ENCODE results near the gene MSRB2.

Gene MSRB2

DNA sequence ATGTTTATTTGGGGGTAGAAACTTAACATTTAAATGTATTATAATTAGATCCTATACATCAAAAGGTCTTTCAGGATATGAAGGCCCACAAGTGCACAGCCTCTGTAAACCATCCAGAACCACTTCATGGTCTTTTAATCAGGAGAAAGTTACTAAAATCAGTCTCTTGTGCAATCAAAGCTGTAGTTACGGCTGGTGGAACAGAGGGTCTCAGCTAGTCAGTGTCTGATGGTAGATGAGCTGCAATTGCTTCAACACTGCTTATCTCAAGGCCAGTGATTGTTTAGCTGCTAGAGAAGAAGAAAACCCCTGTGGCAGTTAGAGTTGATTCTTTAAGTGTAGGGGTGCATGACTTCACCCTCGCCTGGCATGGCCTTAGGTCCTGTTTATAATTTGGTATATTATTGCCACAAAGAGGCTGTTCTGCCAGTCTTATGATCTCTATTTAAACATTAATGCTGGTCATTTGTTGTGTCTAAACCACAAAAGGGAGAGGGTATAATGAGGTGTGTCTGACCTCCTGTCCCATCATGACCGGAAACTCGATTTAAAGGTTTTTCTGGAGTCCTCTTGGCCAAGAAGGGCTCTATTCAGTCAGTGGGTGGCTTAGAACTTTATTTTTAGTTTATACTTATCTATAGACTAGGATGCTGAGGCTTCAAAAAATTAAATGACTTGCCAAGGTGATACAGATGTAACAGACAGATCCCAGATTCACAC, 21.3 kb downstream of the MSRB2 start:
- Histone ChIP-seq H3K4me1 (ENCODE audit: control insufficient read depth, insufficient read depth, low read length) (peaks cover 4% of the 10 kb centered on the region; the same call in 1 of the 2 replicates), H3K4me3 (ENCODE audit: low read depth, low read length) (no peak overlapping the region), H3K36me3 (ENCODE audit: control insufficient read depth, insufficient read depth, low read length) (no peaks in the 10 kb centered on the region), H3K9me3 (ENCODE audit: control insufficient read depth, insufficient read depth, low read length) (no peaks in the 10 kb centered on the region), H3K9ac (ENCODE audit: low read depth, low read length) (no peak overlapping the region), H3K27me3 (ENCODE audit: control insufficient read depth, insufficient read depth, low read length) (no peaks in the 10 kb centered on the region), H3K27ac (ENCODE audit: low read depth, low read length) (no peak overlapping the region)

DNA sequence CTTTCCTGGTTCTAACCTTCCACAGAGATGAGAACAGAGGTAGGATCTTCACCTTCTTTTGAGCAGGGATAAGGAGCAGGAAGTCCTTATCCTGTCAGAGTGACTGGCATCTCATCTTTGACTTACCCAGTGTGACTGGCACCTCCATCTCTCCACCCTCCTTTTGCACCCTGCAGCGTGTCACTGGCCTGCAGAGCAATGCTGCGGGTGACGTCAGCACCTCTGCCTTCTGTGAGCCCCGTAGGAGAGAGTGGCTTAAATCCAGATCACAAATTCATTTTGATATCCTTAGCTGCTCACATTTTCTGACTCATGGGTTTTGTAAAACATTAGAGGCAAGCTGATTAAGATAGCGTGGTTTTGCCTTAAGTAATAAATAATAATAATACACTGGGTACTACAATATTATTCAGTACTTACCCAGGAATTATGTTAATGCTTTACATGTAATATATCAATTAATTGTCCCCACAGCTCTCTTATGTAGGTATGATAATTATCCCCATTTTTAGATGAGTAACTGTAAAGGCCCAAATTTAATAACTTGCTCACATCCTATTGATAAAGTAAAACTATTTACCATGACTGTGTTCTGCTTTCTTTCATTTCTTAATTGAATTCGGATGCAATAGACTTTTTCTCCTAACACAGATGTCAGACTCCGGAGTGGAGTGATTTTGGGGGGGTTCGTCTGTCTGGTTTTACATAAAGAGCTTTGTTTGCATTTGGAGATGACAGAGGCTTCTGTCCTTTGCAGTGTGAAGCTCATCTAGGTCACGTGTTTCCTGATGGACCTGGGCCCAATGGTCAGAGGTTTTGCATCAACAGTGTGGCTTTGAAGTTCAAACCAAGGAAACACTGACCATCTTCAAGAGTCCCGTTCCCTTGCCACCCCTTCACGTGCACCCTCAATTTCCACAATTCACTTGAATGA, 24.9 kb downstream of the MSRB2 start:
- Histone ChIP-seq H3K4me1 (ENCODE audit: control insufficient read depth, insufficient read depth, low read length) (no peaks in the 10 kb centered on the region), H3K27me3 (ENCODE audit: control insufficient read depth, insufficient read depth, low read length) (no peaks in the 10 kb centered on the region), H3K9me3 (ENCODE audit: control insufficient read depth, insufficient read depth, low read length) (no peaks in the 10 kb centered on the region), H3K4me3 (ENCODE audit: low read depth, low read length) (no peak overlapping the region), H3K36me3 (ENCODE audit: control insufficient read depth, insufficient read depth, low read length) (no peaks in the 10 kb centered on the region), H3K27ac (ENCODE audit: low read depth, low read length) (no peak overlapping the region), H3K9ac (ENCODE audit: low read depth, low read length) (no peak overlapping the region)

DNA sequence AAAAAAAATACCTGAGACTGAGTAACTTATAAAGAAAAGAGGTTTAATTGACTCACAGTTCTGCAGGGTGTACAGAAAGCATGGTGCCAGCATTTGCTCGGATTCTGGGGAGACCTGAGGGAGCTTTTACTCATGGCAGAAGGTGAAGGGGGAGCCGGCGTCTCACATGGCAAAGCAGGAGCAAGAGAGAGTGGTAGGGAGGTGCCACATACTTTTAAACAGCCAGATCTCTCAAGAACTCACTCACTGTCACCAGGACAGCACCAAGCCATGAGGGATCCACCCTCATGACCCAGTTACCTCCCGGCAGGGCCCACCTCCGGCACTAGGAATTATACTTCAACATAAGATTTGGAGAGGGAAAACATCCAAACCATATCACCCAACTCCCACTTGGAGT, 25.8 kb downstream of the MSRB2 start:
- Histone ChIP-seq H3K4me3 (ENCODE audit: low read depth, low read length) (no peak overlapping the region), H3K27me3 (ENCODE audit: control insufficient read depth, insufficient read depth, low read length) (no peaks in the 10 kb centered on the region), H3K27ac (ENCODE audit: low read depth, low read length) (no peak overlapping the region), H3K36me3 (ENCODE audit: control insufficient read depth, insufficient read depth, low read length) (no peaks in the 10 kb centered on the region), H3K9ac (ENCODE audit: low read depth, low read length) (no peak overlapping the region), H3K4me1 (ENCODE audit: control insufficient read depth, insufficient read depth, low read length) (no peaks in the 10 kb centered on the region), H3K9me3 (ENCODE audit: control insufficient read depth, insufficient read depth, low read length) (no peaks in the 10 kb centered on the region)

DNA sequence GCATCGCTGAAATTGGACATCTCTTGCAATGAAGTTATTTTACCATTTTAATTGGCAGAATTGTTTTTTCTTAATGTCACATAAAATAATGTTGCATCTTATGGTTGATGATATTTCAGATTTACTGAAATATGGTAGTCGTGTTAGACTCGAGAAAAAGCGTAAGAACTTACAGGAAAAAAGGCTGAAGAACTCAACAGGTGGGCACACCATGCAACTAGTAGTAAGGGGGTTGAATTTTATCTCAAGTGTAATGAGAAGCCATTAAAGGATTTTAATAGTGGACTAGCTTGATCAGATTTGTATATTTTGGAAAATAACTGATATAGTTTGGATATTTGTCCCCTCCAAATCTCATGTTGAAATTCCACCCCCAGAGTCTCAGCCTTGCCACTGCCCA, 41.1 kb downstream of the MSRB2 start:
- no peak overlapping the region for H3K4me3 ChIP-seq (ENCODE audit: low read depth, low read length)
- no peak overlapping the region for H3K27ac ChIP-seq (ENCODE audit: low read depth, low read length)
- no peaks in the 10 kb centered on the region for H3K27me3 ChIP-seq (ENCODE audit: control insufficient read depth, insufficient read depth, low read length)
- no peak overlapping the region for H3K9ac ChIP-seq (ENCODE audit: low read depth, low read length)
- H3K9me3 ChIP-seq (ENCODE audit: control insufficient read depth, insufficient read depth, low read length): no peaks in the 10 kb centered on the region
- no peaks in the 10 kb centered on the region for H3K4me1 ChIP-seq (ENCODE audit: control insufficient read depth, insufficient read depth, low read length)
- no peaks in the 10 kb centered on the region for H3K36me3 ChIP-seq (ENCODE audit: control insufficient read depth, insufficient read depth, low read length)

DNA sequence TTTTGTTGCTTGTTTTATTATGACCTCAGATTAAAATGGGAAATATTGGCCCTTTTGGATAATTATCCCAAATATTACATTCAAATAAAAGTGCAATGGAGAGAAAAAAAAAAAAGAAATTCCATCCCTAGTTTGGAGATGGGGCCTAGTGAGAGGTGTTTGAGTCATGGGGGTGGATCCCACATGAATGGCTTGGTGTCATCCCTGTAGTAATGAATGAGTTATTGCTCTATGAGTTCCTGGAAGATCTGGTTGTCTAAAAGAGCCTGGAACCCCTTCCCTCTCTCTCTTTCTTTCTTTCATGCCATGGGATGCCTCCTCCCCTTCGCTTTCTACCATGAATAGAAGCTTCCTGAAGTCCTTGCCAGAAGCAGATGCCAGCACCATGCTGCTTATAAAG, 44.3 kb downstream of the MSRB2 start:
- Histone ChIP-seq H3K9ac (ENCODE audit: low read depth, low read length) (no peak overlapping the region), H3K4me3 (ENCODE audit: low read depth, low read length) (no peak overlapping the region), H3K4me1 (ENCODE audit: control insufficient read depth, insufficient read depth, low read length) (no peaks in the 10 kb centered on the region), H3K27me3 (ENCODE audit: control insufficient read depth, insufficient read depth, low read length) (no peaks in the 10 kb centered on the region), H3K27ac (ENCODE audit: low read depth, low read length) (no peak overlapping the region), H3K9me3 (ENCODE audit: control insufficient read depth, insufficient read depth, low read length) (no peaks in the 10 kb centered on the region), H3K36me3 (ENCODE audit: control insufficient read depth, insufficient read depth, low read length) (no peaks in the 10 kb centered on the region)

DNA sequence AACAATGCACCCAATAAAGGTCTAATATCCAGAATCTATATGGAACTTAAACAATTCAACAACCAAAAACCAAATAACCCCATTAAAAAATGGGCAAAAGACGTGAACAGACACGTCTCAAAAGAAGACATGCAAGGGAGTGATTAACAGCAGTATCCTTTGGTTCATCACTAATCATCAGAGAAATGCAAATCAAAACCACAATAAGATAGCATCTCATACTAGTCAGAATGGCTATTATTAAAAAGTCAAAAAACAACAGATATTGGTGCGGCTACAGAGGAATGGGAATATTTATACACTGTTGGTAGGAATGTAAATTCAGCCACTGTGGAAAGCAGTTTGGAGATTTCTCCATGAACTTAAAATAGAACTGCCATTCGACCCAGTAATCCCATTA, 46.6 kb downstream of the MSRB2 start:
- no peak overlapping the region for H3K4me3 ChIP-seq (ENCODE audit: low read depth, low read length)
- no peaks in the 10 kb centered on the region for H3K4me1 ChIP-seq (ENCODE audit: control insufficient read depth, insufficient read depth, low read length)
- no peaks in the 10 kb centered on the region for H3K9me3 ChIP-seq (ENCODE audit: control insufficient read depth, insufficient read depth, low read length)
- H3K27me3 ChIP-seq (ENCODE audit: control insufficient read depth, insufficient read depth, low read length): no peaks in the 10 kb centered on the region
- H3K36me3 ChIP-seq (ENCODE audit: control insufficient read depth, insufficient read depth, low read length): no peaks in the 10 kb centered on the region
- H3K9ac ChIP-seq (ENCODE audit: low read depth, low read length): no peak overlapping the region
- H3K27ac ChIP-seq (ENCODE audit: low read depth, low read length): no peak overlapping the region

DNA sequence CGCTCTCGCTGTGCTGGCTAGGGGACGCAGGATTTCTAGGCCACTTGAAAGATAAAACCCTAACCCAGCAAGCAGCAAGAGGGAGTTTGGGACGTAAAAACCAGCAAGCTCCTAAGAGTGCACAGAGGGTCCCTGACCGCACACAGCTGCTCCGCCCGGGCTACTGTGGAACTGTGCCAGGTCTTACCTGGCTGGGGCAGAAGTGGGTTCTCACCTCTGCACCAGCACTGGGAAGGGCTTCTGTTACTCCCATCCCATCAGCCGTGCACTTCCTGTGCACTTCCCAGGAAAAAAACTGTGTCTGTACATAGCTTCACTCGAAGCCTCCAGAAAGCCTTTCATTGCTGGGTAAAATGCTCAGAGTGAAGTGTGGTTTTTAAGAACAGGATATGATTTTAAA, 50.9 kb downstream of the MSRB2 start:
- Histone ChIP-seq H3K4me1 (ENCODE audit: control insufficient read depth, insufficient read depth, low read length) (no peaks in the 10 kb centered on the region), H3K36me3 (ENCODE audit: control insufficient read depth, insufficient read depth, low read length) (no peaks in the 10 kb centered on the region), H3K4me3 (ENCODE audit: low read depth, low read length) (no peak overlapping the region), H3K9ac (ENCODE audit: low read depth, low read length) (no peak overlapping the region), H3K9me3 (ENCODE audit: control insufficient read depth, insufficient read depth, low read length) (no peaks in the 10 kb centered on the region), H3K27me3 (ENCODE audit: control insufficient read depth, insufficient read depth, low read length) (no peaks in the 10 kb centered on the region), H3K27ac (ENCODE audit: low read depth, low read length) (no peak overlapping the region)

DNA sequence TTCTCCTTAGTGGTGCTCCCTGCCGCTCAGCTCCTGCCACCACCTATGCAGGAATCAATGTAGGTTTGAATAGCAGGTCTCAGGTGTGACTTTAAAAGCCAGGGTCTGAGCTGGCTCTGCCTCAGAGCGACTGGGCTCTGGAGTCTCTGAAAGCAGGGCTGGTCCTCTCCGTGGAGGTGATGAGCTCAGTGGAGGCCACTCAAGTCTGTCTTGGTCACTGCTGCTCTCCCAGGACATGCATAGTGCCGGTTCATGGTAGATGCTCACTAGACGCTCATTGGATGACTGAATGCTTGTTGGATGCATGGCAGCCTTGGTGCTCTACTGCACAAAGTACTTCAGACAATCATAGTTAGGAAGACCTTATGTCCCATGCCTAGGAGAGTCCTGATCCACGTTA, 51.7 kb downstream of the MSRB2 start:
- Histone ChIP-seq H3K4me3 (ENCODE audit: low read depth, low read length) (no peak overlapping the region), H3K27me3 (ENCODE audit: control insufficient read depth, insufficient read depth, low read length) (no peaks in the 10 kb centered on the region), H3K9me3 (ENCODE audit: control insufficient read depth, insufficient read depth, low read length) (no peaks in the 10 kb centered on the region), H3K27ac (ENCODE audit: low read depth, low read length) (no peak overlapping the region), H3K4me1 (ENCODE audit: control insufficient read depth, insufficient read depth, low read length) (no peaks in the 10 kb centered on the region), H3K9ac (ENCODE audit: low read depth, low read length) (no peak overlapping the region), H3K36me3 (ENCODE audit: control insufficient read depth, insufficient read depth, low read length) (no peaks in the 10 kb centered on the region)

DNA sequence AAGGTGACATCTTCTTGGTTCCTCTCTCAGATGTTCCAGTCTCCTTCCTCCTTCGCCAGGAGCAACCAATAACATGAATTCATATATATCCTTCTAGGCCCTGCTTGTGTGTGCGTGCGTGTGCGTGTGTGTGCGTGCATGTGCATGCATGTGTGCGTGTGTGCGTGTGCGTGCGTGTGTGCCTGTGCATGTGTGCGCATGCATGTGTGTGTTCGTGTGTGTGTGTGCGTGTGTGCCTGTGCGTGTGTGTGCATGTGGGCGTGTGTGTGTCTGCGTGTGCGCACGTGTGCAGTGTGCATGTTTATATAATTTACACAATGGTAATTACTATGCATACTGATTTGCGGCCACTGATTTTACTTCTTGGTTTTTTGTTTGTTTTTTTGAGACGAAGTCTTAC, 52.8 kb downstream of the MSRB2 start:
- no peak overlapping the region for H3K9ac ChIP-seq (ENCODE audit: low read depth, low read length)
- no peaks in the 10 kb centered on the region for H3K27me3 ChIP-seq (ENCODE audit: control insufficient read depth, insufficient read depth, low read length)
- no peak overlapping the region for H3K27ac ChIP-seq (ENCODE audit: low read depth, low read length)
- no peaks in the 10 kb centered on the region for H3K4me1 ChIP-seq (ENCODE audit: control insufficient read depth, insufficient read depth, low read length)
- no peaks in the 10 kb centered on the region for H3K9me3 ChIP-seq (ENCODE audit: control insufficient read depth, insufficient read depth, low read length)
- no peaks in the 10 kb centered on the region for H3K36me3 ChIP-seq (ENCODE audit: control insufficient read depth, insufficient read depth, low read length)
- no peak overlapping the region for H3K4me3 ChIP-seq (ENCODE audit: low read depth, low read length)

DNA sequence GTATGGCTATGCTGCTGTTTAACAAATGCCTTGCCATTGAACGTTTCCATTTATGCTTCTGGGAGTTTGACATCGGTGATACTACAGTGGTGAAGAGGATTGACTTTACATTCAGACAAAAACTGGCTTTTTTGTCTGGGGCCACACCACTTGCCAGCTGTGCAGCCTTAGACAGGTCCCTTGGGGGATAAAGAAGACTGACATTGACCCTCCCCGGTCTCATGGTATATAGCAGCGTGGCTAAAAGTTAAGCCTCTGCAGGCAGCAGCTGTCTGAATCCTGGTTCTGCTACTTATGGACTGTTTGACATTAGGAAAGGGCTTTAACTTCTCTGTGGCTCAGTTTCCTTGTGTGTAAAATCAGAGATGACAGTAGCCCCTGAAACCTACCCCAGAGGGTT, 54.7 kb downstream of the MSRB2 start:
- Histone ChIP-seq H3K4me1 (ENCODE audit: control insufficient read depth, insufficient read depth, low read length) (no peaks in the 10 kb centered on the region), H3K36me3 (ENCODE audit: control insufficient read depth, insufficient read depth, low read length) (no peaks in the 10 kb centered on the region), H3K27me3 (ENCODE audit: control insufficient read depth, insufficient read depth, low read length) (no peaks in the 10 kb centered on the region), H3K9ac (ENCODE audit: low read depth, low read length) (no peak overlapping the region), H3K4me3 (ENCODE audit: low read depth, low read length) (no peak overlapping the region), H3K9me3 (ENCODE audit: control insufficient read depth, insufficient read depth, low read length) (no peaks in the 10 kb centered on the region), H3K27ac (ENCODE audit: low read depth, low read length) (no peak overlapping the region)

DNA sequence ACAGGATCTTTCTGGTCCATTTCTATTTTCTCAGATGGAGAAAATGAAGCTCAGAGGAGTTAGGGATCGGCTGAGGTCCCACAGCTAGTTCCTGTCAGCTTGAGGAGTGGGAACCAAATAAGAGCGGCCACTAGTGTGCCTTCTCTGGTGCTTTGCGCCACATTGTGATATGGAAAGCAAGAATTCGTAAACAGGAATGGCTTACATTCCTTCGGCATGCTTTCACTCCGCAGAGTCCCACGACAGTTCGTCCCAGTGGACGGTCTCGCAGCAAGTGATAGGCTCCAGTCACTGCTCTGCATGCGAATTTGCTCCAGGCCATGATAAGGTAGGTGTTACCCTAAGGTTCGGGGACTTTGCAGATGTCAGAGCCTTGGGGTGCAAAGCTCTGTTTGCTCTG, 55.2 kb downstream of the MSRB2 start:
- Histone ChIP-seq H3K27ac (ENCODE audit: low read depth, low read length) (no peak overlapping the region), H3K36me3 (ENCODE audit: control insufficient read depth, insufficient read depth, low read length) (no peaks in the 10 kb centered on the region), H3K27me3 (ENCODE audit: control insufficient read depth, insufficient read depth, low read length) (no peaks in the 10 kb centered on the region), H3K9ac (ENCODE audit: low read depth, low read length) (no peak overlapping the region), H3K4me1 (ENCODE audit: control insufficient read depth, insufficient read depth, low read length) (no peaks in the 10 kb centered on the region), H3K9me3 (ENCODE audit: control insufficient read depth, insufficient read depth, low read length) (no peaks in the 10 kb centered on the region), H3K4me3 (ENCODE audit: low read depth, low read length) (no peak overlapping the region)
